ENCODE results near the gene ROR1. TPM values are rescaled to one million over a fixed set of nuclear protein-coding genes. Genes with fewer than 3 reads are reported as not detected.

Gene ROR1
- total and polyA plus RNA-seq, 9 of the 15 experiments (the other 6 are each of a cell fraction or from before 2014, with no cell fraction given) = 0.02 TPM; not detected in 8

DNA sequence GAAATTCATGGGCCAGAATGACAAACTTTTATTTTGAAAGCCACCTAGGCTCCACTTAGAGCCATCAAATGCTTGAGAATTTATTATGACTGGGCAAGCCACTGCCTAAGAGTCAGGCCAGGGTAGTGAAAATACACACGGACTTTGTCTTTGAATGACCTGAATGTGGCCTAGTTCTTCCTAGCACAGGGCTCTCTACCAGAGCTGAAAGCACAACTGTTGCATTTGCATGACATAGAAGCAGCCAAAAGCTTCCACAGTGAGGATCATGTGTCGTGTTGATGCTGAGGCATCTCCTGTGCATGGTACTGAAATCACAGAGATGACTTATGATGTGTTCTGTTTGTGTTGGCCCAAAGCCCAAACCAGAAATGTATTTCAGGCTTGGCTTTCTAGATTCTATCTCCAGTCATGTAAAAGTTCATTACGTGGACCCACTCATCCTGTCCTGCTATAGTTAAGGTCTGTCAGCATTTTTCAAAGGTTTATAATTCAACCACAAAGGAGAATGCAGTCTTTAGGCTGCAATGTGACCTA lies 265.6 kb downstream of the ROR1 start:
- DNase-seq (ENCODE audit: extremely low read depth in 1 of 4, low spot score in 3 of 4) = no peak
- H4K20me1 ChIP-seq (replicated peaks; ENCODE audit: control insufficient read depth, insufficient read depth, low read length) = no peaks in the 10 kb centered on the region; the same call in 1 of the 2 replicates

More for the DNA sequence above, 265.6 kb downstream of the ROR1 start:
- no peak for FAIRE-seq
- Histone ChIP-seq H3K36me3 (ENCODE audit: control insufficient read depth, insufficient read depth, low read length) (no peaks in the 10 kb centered on the region), H3K4me1 (replicated peaks in 1 of 2; ENCODE audit: control insufficient read depth in 2 of 2, insufficient read depth in 2 of 2, low read length in 2 of 2) (no peaks in the 10 kb centered on the region), H2AFZ (ENCODE audit: low read depth, low read length) (no peak overlapping the region), H3K9me1 (ENCODE audit: control insufficient read depth, insufficient read depth, low read length) (no peaks in the 10 kb centered on the region), H3K9ac (ENCODE audit: insufficient read depth in 1 of 2, low read depth in 2 of 2, low read length in 2 of 2) (no peak overlapping the region), H3K9me3 (replicated peaks; ENCODE audit: control insufficient read depth, insufficient read depth, low read depth, low read length) (no peaks in the 10 kb centered on the region), H3K4me3 (no peak overlapping the region), H3K27me3 (ENCODE audit: control insufficient read depth in 2 of 2, insufficient read depth in 2 of 2, low read length in 2 of 2) (no peaks in the 10 kb centered on the region), H3K4me2 (ENCODE audit: insufficient read depth, low read length) (no peak overlapping the region), H3K79me2 (ENCODE audit: control insufficient read depth, insufficient read depth, low read length) (no peaks in the 10 kb centered on the region), H3K27ac (ENCODE audit: extremely low read depth, low read depth, low read length) (no peak overlapping the region)
- in situ Hi-C loops (cut with MboI) = no loop called here
- intact Hi-C loops (cut with micrococcal nuclease) = no loop called here
- no TSS peak for BruUV-seq (replicated peaks)
- no peak for ATAC-seq
- TF ChIP-seq, protein P1, sequence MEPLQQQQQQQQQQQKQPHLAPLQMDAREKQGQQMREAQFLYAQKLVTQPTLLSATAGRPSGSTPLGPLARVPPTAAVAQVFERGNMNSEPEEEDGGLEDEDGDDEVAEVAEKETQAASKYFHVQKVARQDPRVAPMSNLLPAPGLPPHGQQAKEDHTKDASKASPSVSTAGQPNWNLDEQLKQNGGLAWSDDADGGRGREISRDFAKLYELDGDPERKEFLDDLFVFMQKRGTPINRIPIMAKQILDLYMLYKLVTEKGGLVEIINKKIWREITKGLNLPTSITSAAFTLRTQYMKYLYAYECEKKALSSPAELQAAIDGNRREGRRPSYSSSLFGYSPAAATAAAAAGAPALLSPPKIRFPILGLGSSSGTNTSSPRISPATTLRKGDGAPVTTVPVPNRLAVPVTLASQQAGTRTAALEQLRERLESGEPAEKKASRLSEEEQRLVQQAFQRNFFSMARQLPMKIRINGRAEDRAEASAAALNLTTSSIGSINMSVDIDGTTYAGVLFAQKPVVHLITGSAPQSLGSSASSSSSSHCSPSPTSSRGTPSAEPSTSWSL (CRISPR knock-in tag; IDR thresholded peaks at IDR 0.05; ENCODE audit: borderline replicate concordance) = no peak
- TF ChIP-seq SP1 (CRISPR knock-in tag; IDR thresholded peaks at IDR 0.05) = no peak
- no peak for TF ChIP-seq FOXP4 (CRISPR knock-in tag; IDR thresholded peaks at IDR 0.05; ENCODE audit: borderline replicate concordance)
- TF ChIP-seq, protein P2, sequence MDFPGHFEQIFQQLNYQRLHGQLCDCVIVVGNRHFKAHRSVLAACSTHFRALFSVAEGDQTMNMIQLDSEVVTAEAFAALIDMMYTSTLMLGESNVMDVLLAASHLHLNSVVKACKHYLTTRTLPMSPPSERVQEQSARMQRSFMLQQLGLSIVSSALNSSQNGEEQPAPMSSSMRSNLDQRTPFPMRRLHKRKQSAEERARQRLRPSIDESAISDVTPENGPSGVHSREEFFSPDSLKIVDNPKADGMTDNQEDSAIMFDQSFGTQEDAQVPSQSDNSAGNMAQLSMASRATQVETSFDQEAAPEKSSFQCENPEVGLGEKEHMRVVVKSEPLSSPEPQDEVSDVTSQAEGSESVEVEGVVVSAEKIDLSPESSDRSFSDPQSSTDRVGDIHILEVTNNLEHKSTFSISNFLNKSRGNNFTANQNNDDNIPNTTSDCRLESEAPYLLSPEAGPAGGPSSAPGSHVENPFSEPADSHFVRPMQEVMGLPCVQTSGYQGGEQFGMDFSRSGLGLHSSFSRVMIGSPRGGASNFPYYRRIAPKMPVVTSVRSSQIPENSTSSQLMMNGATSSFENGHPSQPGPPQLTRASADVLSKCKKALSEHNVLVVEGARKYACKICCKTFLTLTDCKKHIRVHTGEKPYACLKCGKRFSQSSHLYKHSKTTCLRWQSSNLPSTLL (IDR thresholded peaks at IDR 0.05) = no peak
- no peak for TF ChIP-seq ZNF766 (CRISPR knock-in tag; conservative IDR thresholded peaks at IDR 0.05)
- no peak for TF ChIP-seq ETS1 (conservative IDR thresholded peaks at IDR 0.05; ENCODE audit: control insufficient read depth, low read depth, low read length)
- no peak for TF ChIP-seq PHB (CRISPR knock-in tag; IDR thresholded peaks at IDR 0.05)
- no peak for TF ChIP-seq MIER1 (IDR thresholded peaks at IDR 0.05; ENCODE audit: low read depth)
- no peak for TF ChIP-seq GMEB1 (CRISPR knock-in tag; IDR thresholded peaks at IDR 0.05)
- no peak for TF ChIP-seq POLR2H (tag; IDR thresholded peaks at IDR 0.05; ENCODE audit: low read depth)
- TF ChIP-seq JUNB (CRISPR knock-in tag; conservative IDR thresholded peaks at IDR 0.05) = no peak
- TF ChIP-seq ZC3H8 (IDR thresholded peaks at IDR 0.05) = no peak
- no peak for TF ChIP-seq ZNF717 (CRISPR knock-in tag; IDR thresholded peaks at IDR 0.05)
- no peak for TF ChIP-seq KDM2B (CRISPR knock-in tag; IDR thresholded peaks at IDR 0.05)
- WGBS (ENCODE audit: insufficient coverage, low coverage, missing lambda C conversion rate) = 2% methylated on average over 3 of the region's 3 CpGs
- ChIA-PET POLR2A (no interaction called here), CTCF (ENCODE audit: low intra/inter-chr PET ratio) (no interaction called here)
